Measurements from ENCODE around the gene DKK3. TPM values are rescaled to one million over a fixed set of nuclear protein-coding genes. Genes with fewer than 3 reads are reported as not detected.
A peak's percentile ranks its signal among the peaks of the same experiment; 100 is the strongest.

Gene DKK3
- total RNA-seq, 1 donor, result 94.3 TPM

DNA sequence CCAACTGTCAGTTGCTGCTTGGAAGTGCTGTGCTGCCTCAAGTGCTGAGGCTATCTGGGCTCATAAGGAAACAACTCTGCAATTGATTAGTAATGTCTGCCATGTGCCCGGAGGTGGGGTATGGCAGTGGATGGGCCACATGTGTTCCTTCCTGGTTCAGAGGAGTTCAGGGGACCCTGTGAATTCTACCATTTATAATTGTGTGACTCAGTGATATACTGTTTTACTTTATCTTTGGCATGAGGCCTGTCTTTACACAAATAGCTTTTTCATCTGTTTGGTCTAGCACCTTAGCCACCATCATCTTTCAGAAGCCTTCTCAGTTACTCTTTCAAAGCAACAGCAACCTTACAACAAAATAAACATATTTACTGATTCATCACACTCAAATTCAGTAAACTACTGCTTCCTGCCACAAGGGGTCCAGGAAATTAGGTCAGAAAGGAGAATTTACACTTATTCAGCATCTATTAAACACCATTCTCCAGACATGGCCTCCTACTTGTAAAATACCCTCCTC is 20.9 kb downstream of the DKK3 start:
- no peak overlapping the region for H3K4me3 ChIP-seq (ENCODE audit: low read depth, low read length)
- TF ChIP-seq, protein P1, sequence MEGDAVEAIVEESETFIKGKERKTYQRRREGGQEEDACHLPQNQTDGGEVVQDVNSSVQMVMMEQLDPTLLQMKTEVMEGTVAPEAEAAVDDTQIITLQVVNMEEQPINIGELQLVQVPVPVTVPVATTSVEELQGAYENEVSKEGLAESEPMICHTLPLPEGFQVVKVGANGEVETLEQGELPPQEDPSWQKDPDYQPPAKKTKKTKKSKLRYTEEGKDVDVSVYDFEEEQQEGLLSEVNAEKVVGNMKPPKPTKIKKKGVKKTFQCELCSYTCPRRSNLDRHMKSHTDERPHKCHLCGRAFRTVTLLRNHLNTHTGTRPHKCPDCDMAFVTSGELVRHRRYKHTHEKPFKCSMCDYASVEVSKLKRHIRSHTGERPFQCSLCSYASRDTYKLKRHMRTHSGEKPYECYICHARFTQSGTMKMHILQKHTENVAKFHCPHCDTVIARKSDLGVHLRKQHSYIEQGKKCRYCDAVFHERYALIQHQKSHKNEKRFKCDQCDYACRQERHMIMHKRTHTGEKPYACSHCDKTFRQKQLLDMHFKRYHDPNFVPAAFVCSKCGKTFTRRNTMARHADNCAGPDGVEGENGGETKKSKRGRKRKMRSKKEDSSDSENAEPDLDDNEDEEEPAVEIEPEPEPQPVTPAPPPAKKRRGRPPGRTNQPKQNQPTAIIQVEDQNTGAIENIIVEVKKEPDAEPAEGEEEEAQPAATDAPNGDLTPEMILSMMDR (IDR thresholded peaks at IDR 0.05; ENCODE audit: insufficient read depth, low read length), result peak; percentile 51
- peak; percentile 42 for DNase-seq (ENCODE audit: low read depth)

DNA sequence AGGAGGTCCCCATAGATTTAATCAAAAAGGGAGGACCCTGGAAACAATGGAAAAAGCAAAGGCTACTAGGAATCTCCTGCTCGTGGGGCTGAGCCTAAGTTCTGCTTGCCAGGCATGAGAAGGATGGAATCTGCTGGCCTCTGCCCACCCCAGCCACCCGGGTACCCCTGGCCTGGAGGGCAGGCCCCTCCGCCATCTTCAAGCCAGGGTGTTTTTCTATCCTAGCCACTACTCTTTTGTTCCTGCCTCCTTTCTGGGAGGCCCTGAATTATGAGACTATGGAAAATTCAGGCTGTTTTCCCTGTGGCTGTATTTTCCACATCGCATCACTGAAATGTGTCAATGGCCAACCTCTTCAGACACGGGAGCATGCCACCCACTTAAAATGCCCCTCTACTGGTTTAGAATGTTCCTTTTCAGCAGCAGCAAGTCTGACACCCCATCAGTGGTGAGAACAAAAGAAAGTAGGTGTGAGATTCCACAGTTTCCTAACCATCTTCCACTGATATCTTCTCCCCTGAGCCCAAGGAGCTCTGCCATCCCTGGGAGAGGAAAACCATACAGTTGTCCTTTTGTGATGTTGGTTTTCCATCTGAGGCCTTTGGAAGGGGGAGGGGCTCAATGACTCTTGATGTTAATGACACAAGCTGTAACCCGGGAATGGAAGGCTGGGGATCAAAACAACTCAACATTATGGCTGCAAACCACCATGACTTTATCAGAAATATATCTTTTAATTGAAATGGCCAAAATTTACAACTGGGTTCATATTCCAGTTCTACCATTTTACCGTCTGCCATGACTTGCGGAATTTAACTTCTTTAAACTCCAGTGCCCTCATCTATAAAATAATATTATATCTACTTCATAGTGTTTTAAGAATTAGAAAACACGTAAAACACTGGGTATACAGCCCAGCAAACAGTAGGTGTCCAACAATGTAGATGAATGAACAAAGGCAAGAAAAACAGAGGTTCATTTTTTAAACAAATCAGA is 22.2 kb downstream of the DKK3 start:
- TF ChIP-seq, protein P1 (IDR thresholded peaks at IDR 0.05; ENCODE audit: insufficient read depth, low read length), result no peak
- no peak overlapping the region for H3K4me3 ChIP-seq (ENCODE audit: low read depth, low read length)
- DNase-seq (ENCODE audit: low read depth), result no peak

DNA sequence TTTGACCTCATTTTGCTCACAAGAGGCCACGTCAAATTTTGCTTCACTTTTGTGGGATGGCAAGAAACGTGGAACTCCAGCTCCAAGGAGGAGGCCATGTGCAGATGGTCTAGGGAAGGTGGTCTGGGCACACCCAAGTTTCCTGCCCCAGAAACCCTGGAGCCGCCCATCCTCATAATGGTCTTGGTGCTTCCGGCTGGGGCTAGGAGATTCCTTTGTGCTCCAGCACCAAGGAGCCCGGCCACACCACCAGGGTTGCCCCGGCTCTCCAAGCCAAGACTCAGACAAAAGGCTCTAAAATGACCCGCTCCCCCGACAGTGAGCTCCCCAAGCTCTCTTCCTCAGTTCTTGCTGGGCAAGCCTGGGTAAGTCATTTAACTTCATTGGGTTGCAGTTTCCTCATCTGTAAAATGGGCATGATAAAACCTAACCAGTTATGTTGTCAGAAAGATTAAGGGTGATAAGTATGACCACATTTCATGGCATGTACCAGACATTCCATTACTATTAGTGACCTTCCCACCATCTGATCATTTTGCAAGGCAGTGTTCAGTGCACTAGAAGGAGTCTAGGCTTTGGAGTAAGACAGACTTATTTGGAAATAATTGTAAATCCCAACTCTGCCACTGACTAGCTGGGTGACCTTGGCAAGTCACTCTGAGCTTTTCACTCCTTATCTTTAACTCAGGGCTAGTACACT is 23.3 kb downstream of the DKK3 start:
- H3K4me3 ChIP-seq (ENCODE audit: low read depth, low read length), result no peak overlapping the region
- DNase-seq (ENCODE audit: low read depth), result peak; percentile 78
- TF ChIP-seq, protein P1 (IDR thresholded peaks at IDR 0.05; ENCODE audit: insufficient read depth, low read length), result no peak

DNA sequence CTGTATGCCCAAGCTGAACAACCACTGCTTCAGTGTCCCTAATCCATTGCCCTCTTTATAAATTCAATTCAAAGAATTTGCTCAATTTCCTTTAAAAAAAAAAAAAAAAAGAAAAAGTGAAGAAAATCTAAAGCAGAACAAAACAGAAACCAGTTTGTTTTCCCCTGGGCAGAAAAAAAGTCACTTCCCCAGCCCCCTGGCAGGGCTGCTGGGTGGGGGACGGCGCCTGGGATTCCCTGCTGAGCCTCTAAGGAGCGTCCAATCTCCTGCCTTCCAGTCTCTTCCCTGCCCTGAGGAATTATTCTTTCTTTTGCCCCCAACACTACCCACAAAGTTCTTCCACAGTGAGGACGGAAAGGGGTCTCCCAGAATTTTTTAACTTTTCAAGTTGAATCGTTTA is 23.9 kb downstream of the DKK3 start:
- TF ChIP-seq, protein P1 (IDR thresholded peaks at IDR 0.05; ENCODE audit: insufficient read depth, low read length), result no peak
- no peak for DNase-seq (ENCODE audit: low read depth)
- H3K4me3 ChIP-seq (ENCODE audit: low read depth, low read length), result no peak overlapping the region

DNA sequence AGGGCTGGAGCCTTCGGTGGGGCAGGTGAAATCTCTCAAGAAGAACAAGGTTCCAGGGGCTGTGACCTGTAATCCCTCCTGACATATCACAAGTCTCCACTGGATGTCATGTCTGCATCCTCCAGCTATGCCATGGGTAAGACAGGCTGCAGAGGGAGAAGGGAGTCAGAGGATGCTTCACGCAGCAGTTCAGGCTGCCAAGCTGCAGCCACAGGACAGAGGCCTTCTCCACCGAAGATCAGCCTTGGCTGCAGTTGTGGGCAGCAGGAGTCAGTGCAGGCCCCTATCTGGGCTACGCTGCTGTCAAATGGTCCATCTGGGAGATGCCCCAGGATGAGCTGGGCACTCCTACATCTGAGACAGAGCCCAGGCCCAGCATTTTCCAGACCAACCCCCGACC is 25.0 kb downstream of the DKK3 start:
- TF ChIP-seq, protein P1 (IDR thresholded peaks at IDR 0.05; ENCODE audit: insufficient read depth, low read length), result no peak
- no peak for DNase-seq (ENCODE audit: low read depth)
- no peak overlapping the region for H3K4me3 ChIP-seq (ENCODE audit: low read depth, low read length)

DNA sequence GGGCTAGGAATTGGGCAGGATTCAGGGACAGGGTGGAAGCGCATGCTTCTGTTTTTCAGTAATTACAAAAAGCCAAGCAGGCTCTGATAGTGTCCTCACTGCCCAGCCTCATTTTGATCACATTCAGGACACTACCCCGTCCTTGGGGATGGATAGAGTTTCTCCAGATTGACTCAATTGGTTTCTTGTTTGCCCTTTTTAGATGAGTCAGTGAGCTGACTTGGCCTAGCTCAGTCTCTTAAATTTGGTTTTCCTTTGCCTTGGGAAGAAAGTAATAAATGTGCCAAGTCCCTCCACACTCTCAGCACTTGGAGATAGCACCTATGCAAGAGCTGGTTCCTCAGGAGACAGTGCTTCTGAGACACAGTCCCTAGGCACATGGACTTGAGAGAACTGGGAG is 25.5 kb downstream of the DKK3 start:
- TF ChIP-seq, protein P1 (IDR thresholded peaks at IDR 0.05; ENCODE audit: insufficient read depth, low read length), result no peak
- DNase-seq (ENCODE audit: low read depth), result peak; percentile 66

More for the DNA sequence above, 25.5 kb downstream of the DKK3 start:
- H3K4me3 ChIP-seq (ENCODE audit: low read depth, low read length), result no peak overlapping the region

Measured in fibroblast of the aortic adventitia (primary cell).